ENCODE measurements around the gene ZFP36L2.

Gene ZFP36L2

DNA sequence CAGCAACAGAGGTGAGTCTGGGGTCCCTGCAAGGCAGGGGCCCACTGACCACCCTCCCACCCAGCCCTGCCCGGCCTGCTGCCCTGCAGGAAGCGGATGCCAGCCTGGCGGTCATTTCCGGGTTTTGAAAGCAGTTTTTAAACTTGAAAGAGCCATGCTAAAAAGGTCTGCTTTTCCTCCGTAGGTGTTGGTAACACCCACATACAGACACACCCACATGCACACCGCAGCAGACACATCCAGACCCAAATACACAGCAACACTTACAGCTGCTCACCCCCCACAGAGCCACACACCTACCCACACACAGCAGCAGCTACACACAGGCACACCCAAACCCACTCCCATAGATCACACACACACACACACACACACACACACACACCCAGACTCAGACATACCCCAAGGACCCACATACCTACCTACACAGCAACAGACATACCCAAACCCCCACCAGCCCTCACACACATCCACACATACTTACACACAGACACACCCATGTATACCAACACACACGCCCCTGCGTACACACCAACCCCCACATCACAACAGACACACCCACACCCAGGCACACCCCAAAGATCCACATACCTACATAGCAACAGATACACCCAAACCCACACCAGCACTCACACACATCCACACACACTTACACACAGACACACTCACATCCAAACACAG lies 7.6 kb downstream of the ZFP36L2 start:
- peak overlapping the region; percentile 90 for H3K4me3 ChIP-seq (replicated peaks; ENCODE audit: low read depth, low read length)

DNA sequence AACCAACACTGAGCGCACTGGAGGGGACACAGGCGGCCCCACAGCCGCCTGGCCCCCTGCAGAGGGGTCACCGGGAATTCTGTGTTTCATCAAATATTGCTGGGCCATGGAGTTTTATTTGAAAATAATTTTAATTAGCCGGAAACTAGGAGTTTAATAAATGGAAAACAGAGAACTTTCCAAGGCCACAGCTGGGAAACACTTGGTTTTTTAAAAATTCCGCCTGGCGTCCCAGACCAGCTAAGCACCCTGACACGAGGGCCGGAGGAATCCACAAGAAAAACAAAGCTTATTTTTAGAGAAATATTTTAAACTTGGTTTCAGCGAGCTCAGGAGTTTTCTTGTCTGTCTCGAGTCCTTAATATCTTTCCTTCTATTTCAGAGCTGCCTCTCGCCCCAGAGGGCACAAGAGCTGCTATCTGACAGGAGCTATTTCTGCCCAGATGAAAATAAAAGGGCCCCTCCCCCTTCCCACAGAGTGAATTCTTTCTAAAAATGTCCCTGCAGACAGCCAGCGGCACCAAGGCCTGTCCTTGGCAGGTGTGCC lies 8.2 kb downstream of the ZFP36L2 start:
- H3K4me3 ChIP-seq (replicated peaks; ENCODE audit: low read depth, low read length) = peak overlapping the region; percentile 90
- TF ChIP-seq, protein P1, sequence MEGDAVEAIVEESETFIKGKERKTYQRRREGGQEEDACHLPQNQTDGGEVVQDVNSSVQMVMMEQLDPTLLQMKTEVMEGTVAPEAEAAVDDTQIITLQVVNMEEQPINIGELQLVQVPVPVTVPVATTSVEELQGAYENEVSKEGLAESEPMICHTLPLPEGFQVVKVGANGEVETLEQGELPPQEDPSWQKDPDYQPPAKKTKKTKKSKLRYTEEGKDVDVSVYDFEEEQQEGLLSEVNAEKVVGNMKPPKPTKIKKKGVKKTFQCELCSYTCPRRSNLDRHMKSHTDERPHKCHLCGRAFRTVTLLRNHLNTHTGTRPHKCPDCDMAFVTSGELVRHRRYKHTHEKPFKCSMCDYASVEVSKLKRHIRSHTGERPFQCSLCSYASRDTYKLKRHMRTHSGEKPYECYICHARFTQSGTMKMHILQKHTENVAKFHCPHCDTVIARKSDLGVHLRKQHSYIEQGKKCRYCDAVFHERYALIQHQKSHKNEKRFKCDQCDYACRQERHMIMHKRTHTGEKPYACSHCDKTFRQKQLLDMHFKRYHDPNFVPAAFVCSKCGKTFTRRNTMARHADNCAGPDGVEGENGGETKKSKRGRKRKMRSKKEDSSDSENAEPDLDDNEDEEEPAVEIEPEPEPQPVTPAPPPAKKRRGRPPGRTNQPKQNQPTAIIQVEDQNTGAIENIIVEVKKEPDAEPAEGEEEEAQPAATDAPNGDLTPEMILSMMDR (IDR thresholded peaks at IDR 0.05; ENCODE audit: insufficient read depth, low read length, poor library complexity, severe bottlenecking) = no peak
- no peak for DNase-seq (ENCODE audit: extremely low read depth, insufficient read length)
- no peaks in the 10 kb centered on the region; the same call in 1 of the 2 replicates for H3K36me3 ChIP-seq (ENCODE audit: control insufficient read depth, insufficient read depth, low read length)
- no peaks in the 10 kb centered on the region for H3K27me3 ChIP-seq (replicated peaks; ENCODE audit: control insufficient read depth, insufficient read depth, low read length)

More for the DNA sequence above, 7.6 kb downstream of the ZFP36L2 start:
- Histone ChIP-seq H3K27me3 (replicated peaks; ENCODE audit: control insufficient read depth, insufficient read depth, low read length) (no peaks in the 10 kb centered on the region), H3K36me3 (ENCODE audit: control insufficient read depth, insufficient read depth, low read length) (no peaks in the 10 kb centered on the region; the same call in 1 of the 2 replicates)
- TF ChIP-seq, protein P1 (IDR thresholded peaks at IDR 0.05; ENCODE audit: insufficient read depth, low read length, poor library complexity, severe bottlenecking) = no peak
- DNase-seq (ENCODE audit: extremely low read depth, insufficient read length) = peak; percentile 76

DNA sequence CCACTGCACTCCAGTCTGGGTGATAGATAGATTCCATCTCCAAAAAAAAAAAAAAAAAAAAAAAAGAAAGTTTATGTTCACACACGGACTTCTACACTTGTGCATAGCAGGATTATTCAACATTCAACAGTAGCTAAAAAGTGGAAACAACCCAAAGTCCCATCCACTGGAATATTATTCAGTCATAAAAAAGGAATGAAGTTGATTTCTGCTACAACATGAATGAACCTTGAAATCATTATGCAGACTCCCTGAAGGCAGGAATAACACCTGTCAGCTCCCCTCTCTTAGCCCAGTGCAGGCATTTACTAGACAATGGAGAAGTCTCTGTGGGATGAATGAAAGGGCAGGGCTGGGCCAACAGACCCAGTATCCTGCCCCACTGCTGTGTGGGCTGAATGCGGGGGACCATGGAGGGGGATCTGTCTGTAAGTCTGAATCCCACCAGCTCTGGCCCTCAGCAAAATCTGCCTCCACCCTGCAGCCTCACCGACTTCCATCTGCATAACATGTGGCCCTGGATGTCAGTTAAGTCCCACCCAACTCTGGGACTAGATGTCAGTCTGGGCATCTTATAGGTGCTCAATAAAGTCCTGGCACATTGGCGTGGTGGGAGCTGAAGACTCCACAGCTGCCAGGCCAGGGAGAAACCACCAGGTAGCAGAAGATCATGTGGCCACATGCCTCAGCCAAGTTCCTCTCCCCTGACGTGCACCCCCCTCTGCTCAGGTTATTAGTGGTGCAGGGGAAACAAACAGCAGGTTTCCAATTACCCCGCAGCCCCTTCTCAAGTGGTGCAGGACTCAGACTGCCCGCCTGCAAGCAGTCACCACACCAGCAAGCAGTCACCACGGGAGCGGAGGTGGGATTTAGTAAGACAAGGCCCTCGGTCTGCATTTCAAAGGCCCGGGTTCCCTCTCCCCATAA lies 8.9 kb downstream of the ZFP36L2 start:
- Histone ChIP-seq H3K4me3 (replicated peaks; ENCODE audit: low read depth, low read length) (no peak overlapping the region), H3K36me3 (ENCODE audit: control insufficient read depth, insufficient read depth, low read length) (no peaks in the 10 kb centered on the region), H3K27me3 (replicated peaks; ENCODE audit: control insufficient read depth, insufficient read depth, low read length) (no peaks in the 10 kb centered on the region)
- DNase-seq (ENCODE audit: extremely low read depth, insufficient read length) = no peak
- TF ChIP-seq, protein P1 (IDR thresholded peaks at IDR 0.05; ENCODE audit: insufficient read depth, low read length, poor library complexity, severe bottlenecking) = no peak

DNA sequence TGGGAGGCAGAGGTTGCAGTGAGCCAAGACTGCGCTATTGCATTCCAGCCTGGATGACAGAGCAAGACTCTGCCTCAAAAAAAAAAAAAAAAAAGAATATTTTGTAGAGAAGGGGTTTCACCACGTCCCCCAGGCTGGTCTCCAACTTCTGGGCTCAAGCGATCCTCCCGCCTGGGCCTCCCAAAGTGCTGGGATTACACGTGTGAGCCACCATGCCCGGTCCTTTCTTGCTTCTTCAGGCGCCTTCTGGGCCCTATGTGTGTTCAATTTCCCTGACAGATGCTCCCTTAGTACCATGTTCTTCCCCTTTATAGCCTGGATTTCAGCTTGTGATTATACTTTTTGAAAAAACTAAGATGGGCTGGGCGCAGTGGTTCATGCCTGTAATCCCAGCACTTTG lies 9.8 kb downstream of the ZFP36L2 start:
- no peak for DNase-seq (ENCODE audit: extremely low read depth, insufficient read length)
- TF ChIP-seq, protein P1 (IDR thresholded peaks at IDR 0.05; ENCODE audit: insufficient read depth, low read length, poor library complexity, severe bottlenecking) = no peak

DNA sequence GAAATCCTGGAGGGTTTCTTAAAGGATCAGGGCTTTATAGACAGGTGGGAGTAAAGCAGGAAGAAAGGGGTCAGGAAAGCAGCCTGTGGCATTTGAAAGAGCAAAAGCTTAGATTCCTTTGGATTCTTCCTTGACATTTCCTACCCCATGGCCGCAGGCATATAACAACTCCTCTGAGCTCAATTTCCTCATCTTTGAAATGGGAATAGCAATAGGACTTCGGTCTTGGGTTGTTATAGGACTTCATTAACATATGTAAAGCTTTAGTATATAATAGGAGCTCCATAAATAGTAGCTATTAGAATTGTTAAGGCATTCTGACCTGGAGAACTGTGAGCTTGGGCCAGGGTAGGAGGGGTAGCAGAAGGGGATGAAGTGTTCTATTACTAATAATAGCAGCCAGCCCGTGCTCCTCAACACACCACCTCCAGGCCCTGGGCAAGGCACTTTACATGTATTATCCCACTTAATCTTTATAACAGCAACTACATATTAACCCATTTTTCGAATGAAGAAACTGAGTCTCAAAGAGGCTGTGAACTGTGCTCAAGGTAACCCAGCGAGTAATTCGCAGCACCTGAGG lies 10.6 kb downstream of the ZFP36L2 start:
- TF ChIP-seq, protein P1 (IDR thresholded peaks at IDR 0.05; ENCODE audit: insufficient read depth, low read length, poor library complexity, severe bottlenecking) = no peak
- Histone ChIP-seq H3K36me3 (ENCODE audit: control insufficient read depth, insufficient read depth, low read length) (no peaks in the 10 kb centered on the region), H3K4me3 (replicated peaks; ENCODE audit: low read depth, low read length) (no peak overlapping the region), H3K27me3 (replicated peaks; ENCODE audit: control insufficient read depth, insufficient read depth, low read length) (no peaks in the 10 kb centered on the region)
- no peak for DNase-seq (ENCODE audit: extremely low read depth, insufficient read length)

More for the DNA sequence above, 9.8 kb downstream of the ZFP36L2 start:
- no peaks in the 10 kb centered on the region for H3K27me3 ChIP-seq (replicated peaks; ENCODE audit: control insufficient read depth, insufficient read depth, low read length)
- H3K4me3 ChIP-seq (replicated peaks; ENCODE audit: low read depth, low read length) = no peak overlapping the region
- no peaks in the 10 kb centered on the region for H3K36me3 ChIP-seq (ENCODE audit: control insufficient read depth, insufficient read depth, low read length)

Measured in GM06990 (cell line).